Pancreas (tissue), 10 donors: ENCODE data around the gene KCNQ5. TPM values are rescaled to one million over a fixed set of nuclear protein-coding genes. Genes with fewer than 3 reads are reported as not detected.

ENCODE experiments used
- ATAC-seq, 4 donors: fragments of 200-7000 bp; cut with Tn5 transposase; one replicate each; pipeline versions ENCODE4 v1.8.0 to v1.9.1; 2020; ENCODE audit warnings: mild to moderate bottlenecking in 4 of 4, moderate library complexity in 4 of 4
- DNase-seq, 6 donors: peaks; one replicate each; pipeline ENCODE4 v3.0.0-alpha.2; 2020
- FAIRE-seq: peaks from 2 replicates; lab custom pipeline; 2012; peaks lifted over from hg19 to GRCh38; lab: Jason Lieb, UNC
- H3K27ac ChIP-seq, 4 donors: fragments of 200-600 bp; sonication (generic); 1 replicate in 3 of 4; 2 replicates in 1 of 4; pipeline versions ENCODE4 v1.5.0 to v1.8.0; 2020
- H3K27me3 ChIP-seq, 4 donors: fragments of 200-600 bp; one replicate each; pipeline ENCODE4 v1.8.0; 2021
- H3K36me3 ChIP-seq, 3 donors: fragments of 200-600 bp; sonication (generic) in 1 of 3; one replicate each; pipeline versions ENCODE4 v1.5.0 to v1.8.0; 2020 to 2021
- H3K4me1 ChIP-seq, 3 donors: fragments of 200-600 bp; one replicate each; pipeline ENCODE4 v1.8.0; 2021
- H3K4me3 ChIP-seq, 4 donors: fragments of 200-600 bp; sonication (generic) in 2 of 4; one replicate each; pipeline versions ENCODE4 v1.5.0 to v1.8.0; 2020 to 2021
- H3K9me3 ChIP-seq, 4 donors: fragments of 200-600 bp; one replicate each; pipeline ENCODE4 v1.8.0; 2021
- CTCF ChIP-seq, 4 donors: fragments of 200-600 bp; sonication (generic) in 3 of 4; IDR thresholded peaks; one replicate each; pipeline versions ENCODE4 v1.5.0 to v1.8.0; 2021; ENCODE audit warnings: antibody characterized with exemption in 4 of 4
- WGBS, 2 donors: extraction: QIAGEN DNeasy Blood & Tissue Kit; methylation state at CpG; one replicate each; pipeline ENCODE4 v1.1.7; 2013; 5-methylcytosine and 5-hydroxymethylcytosine counted together
- intact Hi-C, 3 donors: fragments of 100-400 bp; cut with DNase I; formaldehyde crosslinking; loops; one replicate each; pipeline versions ENCODE4 v1.11.1 to v1.14.2; 2022
- polyA plus RNA-seq, 2 donors: library from polyadenylated mRNA; stranded (reverse); fragments of 200-250 nt; gene quantifications; one replicate each; pipeline ENCODE4 v1.2.3, GENCODE V29; 2013
- total RNA-seq, 6 donors: library from RNA; stranded (reverse); fragmentation: NEBNext Ultra II Directional in 4 of 6; extraction: Animal tissue kit (Norgen Biotek cat#: 25700) in 4 of 6; gene quantifications; one replicate each; pipeline versions ENCODE4 v1.2.1 to v1.2.4, GENCODE V29; 2021 to 2023
- donor health status: healthy with polysubstance abuse.
- donor health status: DM: no; HTN: no; CAD: no; lungs with moderate emphysema.
- donor health status: DM: no; HTN: no; CAD: no.
- donor health status: control.
- donor health status: control.
- donor health status: Bipolar disorder and iron deficiency.
- donor health status: DM: yes; HTN: yes; CAD: no.
- donor health status: DM: no; HTN: no; CAD: no.
- donor health status: DM: no; HTN: no; CAD: no.
- donor health status: DM: yes; HTN: yes; CAD: no.

KCNQ5 gene
- total and polyA plus RNA-seq, 8 donors = 0.03 to 1.1 (median 0.13) TPM

- no peak for TF ChIP-seq CTCF (IDR thresholded peaks at IDR 0.05)
Observed at GRCh38 chr6:72967329-72967728, 345.5 kb downstream of the KCNQ5 start.

GRCh38 chr6:72968704-72969103 is 346.8 kb downstream of the KCNQ5 start:
- no peak for DNase-seq
- no peak for TF ChIP-seq CTCF (IDR thresholded peaks at IDR 0.05)
- H3K36me3 ChIP-seq = no peaks in the 10 kb centered on the region
- no peaks in the 10 kb centered on the region for H3K4me1 ChIP-seq
- no peak overlapping the region for H3K4me3 ChIP-seq
- H3K27ac ChIP-seq = no peak overlapping the region
- no peaks in the 10 kb centered on the region for H3K27me3 ChIP-seq
- no peaks in the 10 kb centered on the region for H3K9me3 ChIP-seq
- 35 to 39% methylated on average over 1 of the region's 1 CpG for WGBS, 2 donors
- intact Hi-C loops = no loop called here
- peak in 1 of 4 donors; percentile 60 for ATAC-seq
- FAIRE-seq = no peak

More at GRCh38 chr6:72967329-72967728, 345.5 kb downstream of the KCNQ5 start:
- no peaks in the 10 kb centered on the region for H3K4me1 ChIP-seq
- no peak overlapping the region for H3K27ac ChIP-seq
- DNase-seq = no peak
- H3K9me3 ChIP-seq = no peaks in the 10 kb centered on the region
- H3K27me3 ChIP-seq = no peaks in the 10 kb centered on the region
- no peak overlapping the region for H3K4me3 ChIP-seq
- FAIRE-seq = no peak
- intact Hi-C loops = no loop called here
- WGBS, 2 donors = 71% methylated on average over 1 of the region's 1 CpG
- H3K36me3 ChIP-seq = no peaks in the 10 kb centered on the region
- ATAC-seq = no peak

- DNase-seq (no peak), FAIRE-seq (no peak), ATAC-seq (no peak)
- 35 to 36% methylated on average over 2 of the region's 2 CpGs for WGBS, 2 donors
- no peaks in the 10 kb centered on the region for H3K9me3 ChIP-seq
- H3K4me1 ChIP-seq = no peaks in the 10 kb centered on the region
- TF ChIP-seq CTCF (IDR thresholded peaks at IDR 0.05) = no peak
- H3K36me3 ChIP-seq = no peaks in the 10 kb centered on the region
- no peak overlapping the region for H3K27ac ChIP-seq
- H3K27me3 ChIP-seq = no peaks in the 10 kb centered on the region
- H3K4me3 ChIP-seq = no peak overlapping the region
- intact Hi-C loops = no loop called here
Observed at GRCh38 chr6:72969666-72970065, 347.8 kb downstream of the KCNQ5 start.

- no peak overlapping the region for H3K4me3 ChIP-seq
- H3K27ac ChIP-seq = no peak overlapping the region
- no peaks in the 10 kb centered on the region for H3K9me3 ChIP-seq
- intact Hi-C loops = no loop called here
- H3K4me1 ChIP-seq = no peaks in the 10 kb centered on the region
- FAIRE-seq (no peak), DNase-seq (no peak), ATAC-seq (no peak)
- H3K27me3 ChIP-seq = no peaks in the 10 kb centered on the region
- no peaks in the 10 kb centered on the region for H3K36me3 ChIP-seq
- TF ChIP-seq CTCF (IDR thresholded peaks at IDR 0.05) = no peak
Observed at GRCh38 chr6:72972579-72972978, 350.7 kb downstream of the KCNQ5 start.

- DNase-seq = no peak
- no peak overlapping the region for H3K4me3 ChIP-seq
- no peaks in the 10 kb centered on the region for H3K36me3 ChIP-seq
- no peak for TF ChIP-seq CTCF (IDR thresholded peaks at IDR 0.05)
- intact Hi-C loops = no loop called here
- H3K4me1 ChIP-seq = no peaks in the 10 kb centered on the region
- no peaks in the 10 kb centered on the region for H3K27me3 ChIP-seq
- no peak for ATAC-seq
- 28 to 31% methylated on average over 2 of the region's 2 CpGs for WGBS, 2 donors
- H3K9me3 ChIP-seq = no peaks in the 10 kb centered on the region
- FAIRE-seq = no peak
- H3K27ac ChIP-seq = no peak overlapping the region
Observed at GRCh38 chr6:72974276-72974675, 352.4 kb downstream of the KCNQ5 start.
